OCI-LY7 (cell line): Measurements from ENCODE around the gene LCE7A. TPM values are rescaled to one million over a fixed set of nuclear protein-coding genes. Genes with fewer than 3 reads are reported as not detected.

Experiments used
- BruUV-seq: library from RNA; stranded (reverse); fragments of 400-500 nt; replicated peaks from 2 replicates; lab custom pipeline; 2021; lab: Mats Ljungman, UMichigan
- CTCF ChIA-PET: fragments of 300-600 bp; sonication (Branson Sonifier 250); formaldehyde crosslinking; loops from one replicate; lab custom pipeline; 2022; ENCODE audit warnings: antibody characterized with exemption; ENCODE audit not compliant: unreplicated experiment; lab: Charles Lee
- POLR2A ChIA-PET: fragments of 300-600 bp; sonication (Branson Sonifier 250); formaldehyde crosslinking; loops from one replicate; lab custom pipeline; 2022; ENCODE audit warnings: antibody characterized with exemption; lab: Charles Lee
- DNase-seq: peaks from one replicate; pipeline ENCODE4 v3.0.0-alpha.2; 2015; ENCODE audit warnings: low spot score
- H2AFZ ChIP-seq: fragments of 200-600 bp; sonication (generic), shearing (Covaris generic); 2 replicates; pipeline ENCODE4 v1.6.1; 2014; ENCODE audit warnings: mild to moderate bottlenecking, antibody characterized with exemption, low read length, moderate library complexity
- H3K27ac ChIP-seq: fragments of 200-600 bp; sonication (generic); 2 replicates; pipeline ENCODE4 v1.5.1; 2014; ENCODE audit warnings: mixed run types, low read depth, mild to moderate bottlenecking, moderate library complexity, low read length, inconsistent platforms; ENCODE audit not compliant: poor library complexity, severe bottlenecking
- H3K36me3 ChIP-seq: fragments of 200-600 bp; sonication (generic); 2 replicates; pipeline ENCODE4 v1.6.1; 2014; ENCODE audit warnings: mild to moderate bottlenecking, antibody characterized with exemption, low read length, moderate library complexity, mixed read lengths; ENCODE audit not compliant: insufficient read depth
- H3K4me1 ChIP-seq: fragments of 200-600 bp; sonication (generic); 2 replicates; pipeline ENCODE4 v1.5.1; 2014; ENCODE audit warnings: mild to moderate bottlenecking, low read length; ENCODE audit not compliant: insufficient read depth, poor library complexity, severe bottlenecking
- H3K4me2 ChIP-seq: fragments of 200-600 bp; sonication (generic); 2 replicates; pipeline ENCODE4 v1.6.1; 2014; ENCODE audit warnings: mild to moderate bottlenecking, low read length
- H3K4me3 ChIP-seq: fragments of 200-600 bp; sonication (generic); 2 replicates; pipeline ENCODE4 v1.5.1; 2014; ENCODE audit warnings: mild to moderate bottlenecking, low read depth, low read length; ENCODE audit not compliant: poor library complexity, severe bottlenecking
- H3K79me2 ChIP-seq: fragments of 200-600 bp; sonication (generic); 2 replicates; pipeline ENCODE4 v1.6.1; 2016; ENCODE audit warnings: low read depth, mild to moderate bottlenecking, low read length, moderate library complexity, mixed read lengths; ENCODE audit not compliant: insufficient read depth
- H3K9me2 ChIP-seq: fragments of 200-600 bp; sonication (generic); 2 replicates; pipeline ENCODE4 v1.6.1; 2016; ENCODE audit warnings: mild to moderate bottlenecking, low read length, mixed read lengths; ENCODE audit not compliant: insufficient read depth
- H3K9me3 ChIP-seq: fragments of 200-600 bp; sonication (generic); 2 replicates; pipeline ENCODE4 v1.6.1; 2014; ENCODE audit warnings: mild to moderate bottlenecking, mixed run types, low read length, mixed read lengths
- H4K20me1 ChIP-seq: fragments of 200-600 bp; sonication (generic); 2 replicates; pipeline ENCODE4 v1.6.1; 2014; ENCODE audit warnings: mild to moderate bottlenecking, antibody characterized with exemption, low read length, moderate library complexity, mixed read lengths; ENCODE audit not compliant: insufficient read depth
- CTCF ChIP-seq: fragments of 200-600 bp; sonication (generic); conservative IDR thresholded peaks from 2 replicates; pipeline ENCODE4 v1.5.1; 2014; ENCODE audit warnings: mild to moderate bottlenecking, antibody characterized with exemption, low read length, moderate library complexity, mixed read lengths
- EZH2phosphoT487 ChIP-seq: fragments of 200-600 bp; sonication (generic); IDR thresholded peaks from 2 replicates; pipeline ENCODE4 v1.6.1; 2018; ENCODE audit warnings: low read depth, borderline replicate concordance, mild to moderate bottlenecking, mixed run types, antibody characterized with exemption, low read length, moderate library complexity, mixed read lengths
- intact Hi-C: fragments of 100-400 bp; cut with micrococcal nuclease; formaldehyde crosslinking; loops from one replicate; pipeline ENCODE4 v1.10.0; 2022; ENCODE audit not compliant: unreplicated experiment
- total RNA-seq, 2 experiments: library from RNA; depleted of rRNA in 1 of 2; stranded (reverse); fragments of >200 nt in 1 of 2; shearing (Covaris generic) in 1 of 2; gene quantifications; 2 replicates each; pipeline ENCODE4 v1.2.3, GENCODE V29; 2014 to 2022

Gene LCE7A
- total RNA-seq, 2 experiments from 2014 or later = not detected

- no TSS peak for BruUV-seq
- Histone ChIP-seq H3K9me2 (no peaks in the 10 kb centered on the region), H3K79me2 (no peaks in the 10 kb centered on the region), H3K9me3 (no peaks in the 10 kb centered on the region), H4K20me1 (no peaks in the 10 kb centered on the region), H3K27ac (no peak overlapping the region), H3K36me3 (no peaks in the 10 kb centered on the region), H3K4me2 (no peak overlapping the region), H2AFZ (no peak overlapping the region), H3K4me3 (no peak overlapping the region), H3K4me1 (no peaks in the 10 kb centered on the region)
- ChIA-PET CTCF (no interaction called here), POLR2A (no interaction called here)
- TF ChIP-seq CTCF (no peak), EZH2phosphoT487 (no peak)
- DNase-seq = no peak
- intact Hi-C loops = no loop called here
Observed at GRCh38 chr1:152855661-152856060, 4.1 kb upstream of the LCE7A start.

- Histone ChIP-seq H3K36me3 (no peaks in the 10 kb centered on the region), H3K4me1 (no peaks in the 10 kb centered on the region), H4K20me1 (no peaks in the 10 kb centered on the region), H2AFZ (no peak overlapping the region), H3K27ac (no peak overlapping the region), H3K4me3 (no peak overlapping the region), H3K4me2 (no peak overlapping the region), H3K9me2 (no peaks in the 10 kb centered on the region), H3K79me2 (no peaks in the 10 kb centered on the region), H3K9me3 (no peaks in the 10 kb centered on the region)
- TF ChIP-seq EZH2phosphoT487 (no peak), CTCF (no peak)
- intact Hi-C loops = no loop called here
- no TSS peak for BruUV-seq
- CTCF ChIA-PET = no interaction called here
- no peak for DNase-seq
- POLR2A ChIA-PET = no interaction called here
Observed at GRCh38 chr1:152858062-152858461, 1.7 kb upstream of the LCE7A start.

GRCh38 chr1:152860129-152860528 lies 333 bp downstream of the LCE7A start:
- ChIA-PET POLR2A (no interaction called here), CTCF (no interaction called here)
- H3K79me2 ChIP-seq = no peaks in the 10 kb centered on the region
- no peaks in the 10 kb centered on the region for H3K36me3 ChIP-seq
- BruUV-seq = no TSS peak
- no peak overlapping the region for H3K27ac ChIP-seq
- H4K20me1 ChIP-seq = no peaks in the 10 kb centered on the region
- H3K9me2 ChIP-seq = no peaks in the 10 kb centered on the region
- H3K4me2 ChIP-seq = no peak overlapping the region
- intact Hi-C loops = no loop called here
- H3K9me3 ChIP-seq = no peaks in the 10 kb centered on the region
- H3K4me1 ChIP-seq = no peaks in the 10 kb centered on the region
- no peak for DNase-seq
- H3K4me3 ChIP-seq = no peak overlapping the region
- no peak overlapping the region for H2AFZ ChIP-seq
- TF ChIP-seq CTCF (no peak), EZH2phosphoT487 (no peak)
